Stimulated activated effector memory CD8-positive, alpha-beta T cell treated with anti-CD3 and anti-CD28 coated beads, Interleukin-12 subunit alpha, Interleukin-12 subunit beta, amount 100 ng/mL, for 72 hours (primary cell): ENCODE measurements around the gene SEC24C.
"Not testable (repeated sequence)": the region's sequence is repeated elsewhere in the genome, so short reads cannot be mapped to it uniquely, and the experiment has no call there.

Experiments
- ATAC-seq: fragments of 150-1000 bp; cut with Tn5 transposase; 2 replicates; pipeline ENCODE4 v1.10.0; 2021
- DNase-seq, 2 donors: peaks; one replicate each; pipeline ENCODE4 v3.0.0; 2021 to 2022; ENCODE audit warnings: low spot score in 2 of 2
- H3K27ac Mint-ChIP-seq: one replicate; pipeline ENCODE4 v1.8.0; 2022; ENCODE audit warnings: mild to moderate bottlenecking, mixed read lengths
- H3K36me3 Mint-ChIP-seq: one replicate; pipeline ENCODE4 v1.8.0; 2022; ENCODE audit warnings: mild to moderate bottlenecking, mixed read lengths
- H3K4me1 Mint-ChIP-seq: one replicate; pipeline ENCODE4 v1.8.0; 2022; ENCODE audit warnings: mixed read lengths
- H3K4me3 Mint-ChIP-seq: one replicate; pipeline ENCODE4 v1.8.0; 2022; ENCODE audit warnings: mild to moderate bottlenecking, mixed read lengths
- H3K9me3 Mint-ChIP-seq: one replicate; pipeline ENCODE4 v1.8.0; 2022; ENCODE audit warnings: mixed read lengths

SEC24C gene

DNA sequence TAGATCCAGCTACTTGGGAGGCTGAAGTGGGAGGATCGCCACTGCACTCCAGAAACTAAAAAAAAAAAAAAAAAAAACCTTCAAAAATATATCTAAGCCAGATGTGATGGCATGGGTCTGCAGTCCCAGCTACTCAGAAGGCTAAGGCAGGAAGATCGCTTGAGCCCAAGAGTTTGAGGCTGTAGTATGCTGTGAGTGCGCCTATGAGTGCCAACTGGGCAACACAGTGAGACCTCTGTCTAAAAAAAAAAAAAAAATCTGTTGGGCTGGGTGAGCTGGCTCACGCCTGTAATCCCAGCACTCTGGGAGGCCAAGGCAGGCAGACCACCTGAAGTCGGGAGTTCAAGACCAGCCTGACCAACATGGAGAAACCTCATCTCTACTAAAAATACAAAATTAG is 34.8 kb downstream of the SEC24C start:
- H3K4me3 Mint-ChIP-seq, result no peak overlapping the region
- DNase-seq (no peak), ATAC-seq (no peak)
- H3K4me1 Mint-ChIP-seq, result peaks cover 65% of the 10 kb centered on the region
- no peak overlapping the region for H3K27ac Mint-ChIP-seq
- peaks cover 82% of the 10 kb centered on the region for H3K36me3 Mint-ChIP-seq
- no peaks in the 10 kb centered on the region for H3K9me3 Mint-ChIP-seq

DNA sequence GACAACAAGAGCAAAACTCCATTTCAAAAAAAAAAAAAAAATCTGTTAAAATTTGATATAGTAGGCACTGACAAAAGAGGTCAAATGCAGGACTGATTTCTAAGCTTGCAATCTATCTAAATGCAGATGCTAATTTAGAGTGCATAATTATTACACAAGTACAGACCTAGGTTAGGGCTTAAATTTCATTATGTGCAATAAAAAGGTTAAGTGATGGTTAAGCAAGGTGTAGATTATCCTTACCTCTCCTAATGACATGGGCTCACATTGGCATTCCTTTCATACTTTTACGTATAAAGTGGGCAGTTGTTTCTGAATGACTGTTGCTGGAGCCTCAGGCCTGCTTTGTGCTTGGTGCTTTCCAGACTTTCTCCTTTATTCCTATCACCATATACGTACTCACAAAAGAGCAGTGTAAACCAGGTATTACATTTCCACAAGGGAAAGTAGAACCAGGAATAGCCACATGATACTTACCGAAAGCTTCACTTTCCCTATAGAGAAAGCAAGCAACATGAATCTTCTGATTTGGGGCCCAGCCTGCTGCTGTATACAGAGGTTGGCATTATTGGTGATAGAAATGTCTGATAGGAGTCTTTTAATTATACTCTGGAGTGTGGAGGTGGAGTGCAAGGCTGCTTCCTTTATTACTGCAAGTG is 35.5 kb downstream of the SEC24C start:
- no peak for ATAC-seq
- Mint-ChIP-seq H3K4me1 (peaks cover 60% of the 10 kb centered on the region), H3K27ac (peak overlapping the region; percentile 74), H3K36me3 (peaks cover 76% of the 10 kb centered on the region), H3K4me3 (peak overlapping the region; percentile 92), H3K9me3 (no peaks in the 10 kb centered on the region)
- no peak for DNase-seq

GRCh38 chr10:73780301-73780700 is 36.1 kb downstream of the SEC24C start:
- Mint-ChIP-seq H3K9me3 (no peaks in the 10 kb centered on the region), H3K4me3 (peak overlapping the region; percentile 92), H3K36me3 (peaks cover 75% of the 10 kb centered on the region), H3K27ac (peak overlapping the region; percentile 74), H3K4me1 (peaks cover 59% of the 10 kb centered on the region)
- DNase-seq, result no peak
- ATAC-seq, result no peak

DNA sequence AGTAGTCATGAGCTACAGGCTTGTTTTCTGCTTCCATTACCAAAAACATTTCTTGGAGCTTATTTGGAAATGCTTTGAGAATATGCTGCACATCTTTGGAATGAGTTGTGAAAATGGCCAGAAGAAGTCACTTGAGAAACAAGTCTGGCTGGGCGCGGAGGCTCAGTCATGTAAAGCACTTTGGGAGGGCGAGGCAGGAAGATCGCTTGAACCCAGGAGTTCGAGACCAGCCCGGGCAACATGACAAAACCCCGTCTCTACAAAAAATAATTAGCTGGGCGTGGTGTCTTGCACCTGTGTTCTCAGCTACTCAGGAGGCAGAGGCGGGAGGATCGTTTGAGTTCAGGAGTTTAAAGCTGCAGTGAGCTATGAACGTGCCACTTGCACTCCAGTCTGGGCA is 36.8 kb downstream of the SEC24C start:
- Mint-ChIP-seq H3K36me3 (peaks cover 72% of the 10 kb centered on the region), H3K4me3 (peak overlapping the region; percentile 92), H3K9me3 (no peaks in the 10 kb centered on the region), H3K27ac (peak overlapping the region; percentile 97), H3K4me1 (peaks cover 55% of the 10 kb centered on the region)
- no peak for DNase-seq
- no peak for ATAC-seq

DNA sequence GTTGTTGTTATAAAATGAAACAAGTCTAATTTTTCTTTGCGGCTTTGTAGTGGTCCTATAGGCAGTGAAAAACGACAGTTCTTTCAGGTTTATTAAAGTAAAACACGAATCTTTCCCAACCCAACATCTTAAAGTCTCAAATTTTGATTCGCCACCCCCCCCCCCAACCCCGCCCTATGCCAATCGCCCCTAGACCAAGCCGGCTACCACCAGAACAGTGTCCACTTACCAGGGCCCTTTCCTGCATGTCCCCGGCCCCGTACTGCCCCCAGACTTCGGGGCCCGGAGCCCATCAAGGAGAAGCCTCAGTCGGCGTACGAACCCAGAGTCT is 37.3 kb downstream of the SEC24C start:
- H3K9me3 Mint-ChIP-seq, result no peaks in the 10 kb centered on the region
- ATAC-seq, result no peak
- H3K27ac Mint-ChIP-seq, result peak overlapping the region; percentile 97
- peaks cover 72% of the 10 kb centered on the region for H3K36me3 Mint-ChIP-seq
- DNase-seq, result no peak
- H3K4me3 Mint-ChIP-seq, result peak overlapping the region; percentile 92
- peaks cover 60% of the 10 kb centered on the region for H3K4me1 Mint-ChIP-seq

- Mint-ChIP-seq H3K4me3 (peak within 1 kb of the TSS; percentile 92), H3K27ac (peak within 1 kb of the TSS; percentile 97), H3K36me3 (peaks cover 67% of the 10 kb centered on the region), H3K9me3 (no peaks in the 10 kb centered on the region), H3K4me1 (peaks cover 57% of the 10 kb centered on the region)
- peak; percentile 85 to 96 for DNase-seq
- peak; percentile 82 for ATAC-seq
Measured at GRCh38 chr10:73781879-73782748, 37.9 kb downstream of the SEC24C start, which contains the start of gene CHCHD1. CHCHD1 (plus strand) TSS chr10:73782048; CDS start chr10:73782076, 28 bp downstream.

- Mint-ChIP-seq H3K27ac (peak overlapping the region; percentile 97), H3K4me1 (peaks cover 51% of the 10 kb centered on the region), H3K9me3 (no peaks in the 10 kb centered on the region), H3K36me3 (peaks cover 61% of the 10 kb centered on the region), H3K4me3 (peak overlapping the region; percentile 92)
- no peak for ATAC-seq
- no peak for DNase-seq
Measured at GRCh38 chr10:73782749-73783085, 38.5 kb downstream of the SEC24C start.

- peaks cover 48% of the 10 kb centered on the region for H3K4me1 Mint-ChIP-seq
Measured at GRCh38 chr10:73785211-73785720, 41.1 kb downstream of the SEC24C start, which contains the start of gene ZSWIM8. ZSWIM8 (plus strand) TSS chr10:73785606; CDS start chr10:73785879, 273 bp downstream.

GRCh38 chr10:73785721-73786511 is 41.7 kb downstream of the SEC24C start:
- peak overlapping the region; percentile 92 for H3K27ac Mint-ChIP-seq
- peak overlapping the region; percentile 96 for H3K4me3 Mint-ChIP-seq
- DNase-seq (peak; percentile 31 to 71), ATAC-seq (peak; percentile 29)
- peaks cover 41% of the 10 kb centered on the region for H3K4me1 Mint-ChIP-seq
- H3K9me3 Mint-ChIP-seq, result no peaks in the 10 kb centered on the region
- peaks cover 56% of the 10 kb centered on the region for H3K36me3 Mint-ChIP-seq

More at GRCh38 chr10:73785211-73785720, 41.1 kb downstream of the SEC24C start, which contains the start of gene ZSWIM8:
- H3K27ac Mint-ChIP-seq, result peak within 1 kb of the TSS; percentile 92
- H3K9me3 Mint-ChIP-seq, result no peaks in the 10 kb centered on the region
- peak within 1 kb of the TSS; percentile 96 for H3K4me3 Mint-ChIP-seq
- peaks cover 55% of the 10 kb centered on the region for H3K36me3 Mint-ChIP-seq
- DNase-seq (peak; percentile 64 to 90), ATAC-seq (peak; percentile 87)

DNA sequence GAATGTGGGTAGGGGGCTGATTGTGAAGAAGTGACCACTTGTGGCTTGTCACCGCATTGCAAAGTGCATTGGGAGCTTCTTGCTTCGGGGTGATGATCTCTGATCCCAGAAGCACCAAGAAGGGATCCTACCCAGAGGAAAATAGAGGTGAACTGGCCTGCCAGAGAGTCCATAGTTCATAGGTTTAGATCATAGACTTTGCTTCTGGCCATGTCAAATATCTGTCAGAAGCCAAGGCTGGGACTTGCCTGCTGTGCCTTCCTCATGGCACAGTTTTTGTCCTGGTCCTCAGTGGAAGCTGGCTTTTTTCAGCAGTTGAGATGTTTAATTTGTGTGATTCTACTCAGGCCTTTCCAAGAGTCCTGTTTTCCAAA is 42.3 kb downstream of the SEC24C start:
- ATAC-seq (no peak), DNase-seq (no peak)
- H3K27ac Mint-ChIP-seq, result peak overlapping the region; percentile 92
- H3K4me3 Mint-ChIP-seq, result peak overlapping the region; percentile 96
- H3K9me3 Mint-ChIP-seq, result no peaks in the 10 kb centered on the region
- H3K4me1 Mint-ChIP-seq, result peaks cover 38% of the 10 kb centered on the region
- peaks cover 61% of the 10 kb centered on the region for H3K36me3 Mint-ChIP-seq

- H3K9me3 Mint-ChIP-seq, ATAC-seq, H3K27ac Mint-ChIP-seq, DNase-seq: not testable (repeated sequence)
- peak overlapping the region; percentile 96 for H3K4me3 Mint-ChIP-seq
- H3K4me1 Mint-ChIP-seq, result peaks cover 32% of the 10 kb centered on the region
- peaks cover 61% of the 10 kb centered on the region for H3K36me3 Mint-ChIP-seq
Measured at GRCh38 chr10:73787031-73787800, 43.0 kb downstream of the SEC24C start.

DNA sequence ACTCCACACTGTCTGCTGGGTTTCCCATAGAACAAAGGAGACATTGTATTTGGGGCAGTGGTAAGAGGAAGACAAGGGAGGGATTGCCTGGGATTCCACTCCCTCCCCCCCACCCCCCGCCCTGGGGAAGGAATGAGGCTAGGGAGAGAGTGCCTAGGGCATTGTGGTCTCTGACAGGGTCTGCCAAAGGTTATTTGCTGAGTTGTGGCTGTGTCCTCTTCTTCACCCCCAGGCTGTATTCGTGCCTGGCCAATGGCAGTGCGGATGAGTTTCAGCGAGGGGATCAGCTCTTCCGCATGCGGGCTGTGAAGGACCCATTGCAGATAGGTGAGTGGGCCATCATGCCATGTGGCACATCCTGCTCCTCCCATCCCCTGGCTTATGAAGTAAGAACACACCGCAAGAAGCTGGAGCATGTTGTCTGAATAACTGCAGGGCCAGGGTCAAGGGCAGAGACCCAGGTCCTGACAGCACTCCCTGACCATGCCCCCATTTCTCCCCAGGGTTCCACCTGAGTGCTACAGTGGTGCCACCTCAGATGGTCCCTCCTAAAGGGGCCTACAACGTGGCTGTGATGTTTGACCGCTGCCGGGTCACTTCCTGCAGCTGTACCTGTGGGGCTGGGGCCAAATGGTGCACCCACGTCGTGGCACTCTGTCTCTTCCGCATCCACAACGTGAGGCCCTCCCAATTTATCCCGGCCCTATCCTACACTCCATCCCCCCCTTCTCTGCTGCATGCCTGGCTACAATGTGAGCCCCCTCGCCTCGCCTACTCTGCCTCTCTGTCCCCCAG is 44.9 kb downstream of the SEC24C start:
- ATAC-seq, result no peak
- Mint-ChIP-seq H3K36me3 (peaks cover 73% of the 10 kb centered on the region), H3K4me3 (no peak overlapping the region), H3K9me3 (no peaks in the 10 kb centered on the region), H3K4me1 (peaks cover 26% of the 10 kb centered on the region), H3K27ac (peak overlapping the region; percentile 52)
- no peak for DNase-seq

DNA sequence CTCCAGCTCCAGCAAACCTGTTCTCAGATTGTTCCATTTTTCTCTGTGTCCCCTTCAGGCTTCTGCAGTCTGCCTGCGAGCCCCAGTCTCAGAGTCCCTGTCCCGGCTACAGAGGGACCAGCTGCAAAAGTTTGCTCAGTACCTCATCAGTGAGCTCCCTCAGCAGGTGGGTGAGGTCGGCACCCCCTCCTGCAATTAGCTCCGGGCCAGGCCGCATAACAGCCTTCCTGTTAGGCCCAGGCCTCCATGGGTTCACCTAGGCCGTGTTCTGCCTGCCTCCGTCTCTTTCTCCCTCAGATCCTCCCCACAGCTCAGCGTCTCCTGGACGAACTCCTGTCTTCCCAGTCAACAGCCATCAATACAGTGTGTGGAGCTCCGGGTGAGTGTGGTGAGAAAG is 45.5 kb downstream of the SEC24C start:
- Mint-ChIP-seq H3K27ac (peak overlapping the region; percentile 52), H3K9me3 (no peaks in the 10 kb centered on the region), H3K36me3 (peaks cover 79% of the 10 kb centered on the region), H3K4me1 (peaks cover 26% of the 10 kb centered on the region), H3K4me3 (no peak overlapping the region)
- DNase-seq (no peak), ATAC-seq (no peak)
